ENCODE results near the gene ISOC1.

- TF ChIP-seq CTCF (IDR thresholded peaks at IDR 0.05) (no peak), EZH2 (IDR thresholded peaks at IDR 0.05; ENCODE audit: borderline replicate concordance, insufficient read depth, low read depth, low read length, poor library complexity, severe bottlenecking) (no peak)
These were observed 61.3 kb downstream of the ISOC1 start for GRCh38 chr5:129155876-129156275.
